B cell (primary cell): ENCODE measurements around the gene IFIT5. TPM values are rescaled to one million over a fixed set of nuclear protein-coding genes. Genes with fewer than 3 reads are reported as not detected.

Experiments used
- ATAC-seq: fragments of 200-7000 bp; cut with Tn5 transposase; one replicate; pipeline ENCODE4 v1.10.0; 2021; ENCODE audit warnings: low read depth, mild to moderate bottlenecking, moderate number of reproducible peaks, moderate library complexity
- CTCF ChIA-PET: fragments of 350-600 bp; sonication (Branson Sonifier 250); formaldehyde crosslinking; loops from one replicate; lab custom pipeline; 2021; ENCODE audit warnings: antibody characterized with exemption, inconsistent platforms; lab: Charles Lee
- POLR2A ChIA-PET: fragments of 350-600 bp; sonication (Branson Sonifier 250); formaldehyde crosslinking; loops from one replicate; lab custom pipeline; 2021; ENCODE audit warnings: antibody characterized with exemption; lab: Charles Lee
- DNase-seq: peaks from one replicate; pipeline ENCODE4 v3.0.0; 2013
- H2AFZ ChIP-seq: 2 replicates; pipeline ENCODE4 v1.6.1; 2012; ENCODE audit warnings: mild to moderate bottlenecking, low read depth, low read length; ENCODE audit not compliant: insufficient read depth, poor library complexity, severe bottlenecking
- H3K27ac ChIP-seq, 2 donors: 1 replicate in 1 of 2; 2 replicates in 1 of 2; pipeline ENCODE4 v1.5.1; 2012 to 2013; ENCODE audit warnings: low read length in 2 of 2, mild to moderate bottlenecking in 2 of 2, moderate library complexity in 1 of 2
- H3K27me3 ChIP-seq, 4 experiments: fragments of 200-600 bp in 1 of 4; sonication (generic) in 1 of 4; replicated peaks in 1 of 4; 1 replicate in 2 of 4; 2 replicates in 2 of 4; pipeline versions ENCODE4 v1.6.1 to v1.7.0; 2013 to 2016; ENCODE audit warnings: low read length in 3 of 4, mild to moderate bottlenecking in 2 of 4, mixed read lengths in 1 of 4, moderate library complexity in 1 of 4; ENCODE audit not compliant: insufficient read depth in 4 of 4, control insufficient read depth in 3 of 4; ENCODE audit errors: control extremely low read depth in 1 of 4
- H3K36me3 ChIP-seq, 2 experiments: replicated peaks in 1 of 2; 1 replicate in 1 of 2; 2 replicates in 1 of 2; pipeline versions ENCODE4 v1.6.1 to v1.7.1; 2013; ENCODE audit warnings: low read length in 1 of 2; ENCODE audit not compliant: insufficient read depth in 2 of 2, control insufficient read depth in 1 of 2; ENCODE audit errors: control extremely low read depth in 1 of 2, extremely low read depth in 1 of 2
- H3K4me1 ChIP-seq, 2 donors: fragments of 200-600 bp in 1 of 2; sonication (generic) in 1 of 2; 1 replicate in 1 of 2; 2 replicates in 1 of 2; pipeline versions ENCODE4 v1.5.1 to v1.6.1; 2013 to 2017; ENCODE audit warnings: low read length in 2 of 2; ENCODE audit not compliant: control insufficient read depth in 2 of 2, insufficient read depth in 2 of 2
- H3K4me2 ChIP-seq: replicated peaks from 2 replicates; pipeline ENCODE3; 2012; ENCODE audit warnings: mild to moderate bottlenecking, low read depth, low read length; ENCODE audit not compliant: poor library complexity, severe bottlenecking
- H3K4me3 ChIP-seq, 5 experiments: fragments of 200-600 bp in 1 of 5; sonication (generic) in 1 of 5; 1 replicate in 3 of 5; 2 replicates in 2 of 5; pipeline versions ENCODE4 v1.5.1 to v1.7.0; 2011 to 2016; ENCODE audit warnings: low read length in 4 of 5, mild to moderate bottlenecking in 4 of 5, low read depth in 2 of 5, control low read depth in 1 of 5, moderate library complexity in 1 of 5; ENCODE audit not compliant: insufficient read depth in 1 of 5; ENCODE audit errors: control extremely low read depth in 1 of 5, extremely low read depth in 1 of 5
- H3K79me2 ChIP-seq: fragments of 200-600 bp; sonication (generic); one replicate; pipeline ENCODE4 v1.6.0; 2016; ENCODE audit warnings: low read length; ENCODE audit not compliant: control insufficient read depth, insufficient read depth
- H3K9ac ChIP-seq: fragments of 200-600 bp; sonication (generic); 2 replicates; pipeline ENCODE4 v1.6.1; 2017; ENCODE audit warnings: mild to moderate bottlenecking, low read length, moderate library complexity
- H3K9me3 ChIP-seq, 3 donors: one replicate each; pipeline versions ENCODE4 v1.6.1 to v1.7.1; 2013; ENCODE audit warnings: low read length in 2 of 3; ENCODE audit not compliant: control insufficient read depth in 2 of 3, insufficient read depth in 1 of 3; ENCODE audit errors: control extremely low read depth in 1 of 3
- H4K20me1 ChIP-seq: 2 replicates; pipeline ENCODE4 v1.6.0; 2012; ENCODE audit warnings: mild to moderate bottlenecking, low read length; ENCODE audit not compliant: insufficient read depth, control insufficient read depth, poor library complexity, severe bottlenecking
- H3K27ac Mint-ChIP-seq: one replicate; pipeline ENCODE4 v1.8.0; 2021; ENCODE audit warnings: mixed read lengths
- H3K27me3 Mint-ChIP-seq: one replicate; pipeline ENCODE4 v1.8.0; 2021; ENCODE audit warnings: mixed read lengths
- H3K4me1 Mint-ChIP-seq: one replicate; pipeline ENCODE4 v1.8.0; 2021; ENCODE audit warnings: mixed read lengths
- H3K4me3 Mint-ChIP-seq: one replicate; pipeline ENCODE4 v1.8.0; 2021; ENCODE audit warnings: mixed read lengths
- H3K9me3 Mint-ChIP-seq: one replicate; pipeline ENCODE4 v1.8.0; 2022; ENCODE audit warnings: mixed read lengths; ENCODE audit not compliant: insufficient read depth
- EZH2 ChIP-seq: IDR thresholded peaks from 2 replicates; pipeline ENCODE4 v1.6.1; 2012; ENCODE audit warnings: borderline replicate concordance, low read depth, mild to moderate bottlenecking, moderate library complexity, low read length; ENCODE audit not compliant: insufficient read depth, poor library complexity, severe bottlenecking
- WGBS: methylation state at CpG from one replicate; pipeline ENCODE4 v1.1.5; 2013; ENCODE audit warnings: missing lambda C conversion rate; ENCODE audit not compliant: insufficient coverage; 5-methylcytosine and 5-hydroxymethylcytosine counted together
- intact Hi-C: fragments of 100-400 bp; cut with micrococcal nuclease; formaldehyde crosslinking; loops from one replicate; pipeline ENCODE4 v1.10.0; 2022
- polyA plus RNA-seq: library from polyadenylated mRNA; depleted of rRNA; stranded (reverse); fragments of >200 nt; gene quantifications from 2 replicates; pipeline ENCODE4 v1.2.3, GENCODE V29; 2012
- total RNA-seq, 2 donors: library from RNA; stranded (reverse); fragments of 120-200 nt in 1 of 2; gene quantifications; 1 replicate in 1 of 2; 2 replicates in 1 of 2; pipeline versions ENCODE4 v1.2.3 to v1.2.4, GENCODE V29; 2013 to 2022
- TF ChIP-seq, protein P1 (sequence below): fragments of 200-600 bp; IDR thresholded peaks from one replicate; pipeline ENCODE4 v1.8.0; 2022; ENCODE audit warnings: antibody characterized with exemption, mild to moderate bottlenecking

The IFIT5 gene
- total and polyA plus RNA-seq, 2 donors (not counting 1 experiment from before 2014, with no cell fraction given): 7.0 to 23.2 TPM

DNA sequence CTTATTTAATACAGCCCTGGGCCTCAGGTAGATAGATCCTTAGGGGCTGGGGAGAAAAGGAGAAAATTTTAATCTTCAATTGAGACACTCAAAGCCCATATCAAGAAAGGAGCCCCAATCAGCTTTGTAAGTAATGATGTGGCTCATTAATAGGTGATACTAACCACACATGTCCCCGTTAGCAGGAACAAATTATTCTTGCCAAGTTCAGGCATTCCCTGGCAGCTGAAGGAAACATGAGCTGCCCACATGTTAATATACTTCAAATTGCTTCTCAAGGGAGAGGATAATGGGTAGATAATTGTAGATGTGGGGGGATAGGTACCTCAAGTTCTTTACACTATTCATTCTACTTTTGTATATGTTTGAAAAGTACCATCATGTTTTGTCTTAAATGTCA is 14.5 kb downstream of the IFIT5 start:
- CTCF ChIA-PET: interaction anchor here (0.7 to 1.3 kb wide), 4 partner anchors 11 to 182 kb away, joined by 3 to 6 read pairs (median 3); no protein-coding TSS in a partner anchor
- TF ChIP-seq EZH2: no peak
- TF ChIP-seq, protein P1, sequence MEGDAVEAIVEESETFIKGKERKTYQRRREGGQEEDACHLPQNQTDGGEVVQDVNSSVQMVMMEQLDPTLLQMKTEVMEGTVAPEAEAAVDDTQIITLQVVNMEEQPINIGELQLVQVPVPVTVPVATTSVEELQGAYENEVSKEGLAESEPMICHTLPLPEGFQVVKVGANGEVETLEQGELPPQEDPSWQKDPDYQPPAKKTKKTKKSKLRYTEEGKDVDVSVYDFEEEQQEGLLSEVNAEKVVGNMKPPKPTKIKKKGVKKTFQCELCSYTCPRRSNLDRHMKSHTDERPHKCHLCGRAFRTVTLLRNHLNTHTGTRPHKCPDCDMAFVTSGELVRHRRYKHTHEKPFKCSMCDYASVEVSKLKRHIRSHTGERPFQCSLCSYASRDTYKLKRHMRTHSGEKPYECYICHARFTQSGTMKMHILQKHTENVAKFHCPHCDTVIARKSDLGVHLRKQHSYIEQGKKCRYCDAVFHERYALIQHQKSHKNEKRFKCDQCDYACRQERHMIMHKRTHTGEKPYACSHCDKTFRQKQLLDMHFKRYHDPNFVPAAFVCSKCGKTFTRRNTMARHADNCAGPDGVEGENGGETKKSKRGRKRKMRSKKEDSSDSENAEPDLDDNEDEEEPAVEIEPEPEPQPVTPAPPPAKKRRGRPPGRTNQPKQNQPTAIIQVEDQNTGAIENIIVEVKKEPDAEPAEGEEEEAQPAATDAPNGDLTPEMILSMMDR: no peak
- H3K4me2 ChIP-seq: no peak overlapping the region

DNA sequence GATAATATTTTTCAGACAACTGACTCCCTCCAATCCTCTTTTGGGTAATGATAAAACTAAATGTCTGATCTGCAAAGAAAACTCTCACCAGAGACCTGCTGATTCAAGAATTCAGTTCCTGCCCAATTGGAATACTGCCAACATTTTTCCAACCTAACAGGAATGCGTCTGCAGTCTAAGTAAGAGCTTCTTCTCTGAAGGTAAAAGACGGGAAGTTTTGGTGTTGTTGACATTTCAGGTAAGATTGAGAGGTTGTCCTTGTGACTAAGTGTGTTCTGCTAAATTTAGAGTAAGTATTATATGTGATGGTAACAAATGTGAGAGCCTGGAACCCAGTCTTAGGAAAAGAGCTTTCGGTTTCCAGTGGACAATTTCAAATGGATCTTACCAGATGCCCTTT is 17.6 kb downstream of the IFIT5 start:
- ChIA-PET CTCF (interaction anchor here (0.7 to 0.9 kb wide), 2 partner anchors 18 to 133 kb away, joined by 3 read pairs; partner anchors contain the start of gene IFIT5), POLR2A (no interaction called here)
- intact Hi-C loops: no loop called here
- no peaks in the 10 kb centered on the region for H3K79me2 ChIP-seq
- Mint-ChIP-seq H3K27ac (no peak overlapping the region), H3K9me3 (no peaks in the 10 kb centered on the region), H3K4me1 (no peaks in the 10 kb centered on the region), H3K4me3 (no peak overlapping the region), H3K27me3 (peaks cover 14% of the 10 kb centered on the region)
- no peak overlapping the region for H3K4me3 ChIP-seq
- H3K27ac ChIP-seq: no peak overlapping the region
- DNase-seq (no peak), ATAC-seq (no peak)
- H3K9me3 ChIP-seq: no peaks in the 10 kb centered on the region
- TF ChIP-seq, protein P1: no peak
- no peak for TF ChIP-seq EZH2
- H2AFZ ChIP-seq: no peak overlapping the region
- no peaks in the 10 kb centered on the region for H3K4me1 ChIP-seq
- 95% methylated on average over 2 of the region's 3 CpGs for WGBS
- no peaks in the 10 kb centered on the region for H3K36me3 ChIP-seq
- no peak overlapping the region for H3K4me2 ChIP-seq
- no peaks in the 10 kb centered on the region for H4K20me1 ChIP-seq
- peaks cover 0 to 7% (median 4%) of the 10 kb centered on the region in 4 experiments for H3K27me3 ChIP-seq
- H3K9ac ChIP-seq: no peak overlapping the region

More for the DNA sequence above, 14.5 kb downstream of the IFIT5 start:
- no peak overlapping the region for H3K27ac ChIP-seq
- H3K27me3 ChIP-seq: no peaks in the 10 kb centered on the region
- H4K20me1 ChIP-seq: no peaks in the 10 kb centered on the region
- H3K4me3 ChIP-seq: no peak overlapping the region
- Mint-ChIP-seq H3K4me3 (no peak overlapping the region), H3K9me3 (no peaks in the 10 kb centered on the region), H3K4me1 (no peaks in the 10 kb centered on the region), H3K27me3 (no peaks in the 10 kb centered on the region), H3K27ac (no peak overlapping the region)
- H3K9me3 ChIP-seq: no peaks in the 10 kb centered on the region
- intact Hi-C loops: no loop called here
- POLR2A ChIA-PET: interaction anchor here (0.6 kb wide), 1 partner anchor 240 kb away, joined by 3 read pairs; no protein-coding TSS in a partner anchor
- DNase-seq: no peak
- H3K9ac ChIP-seq: no peak overlapping the region
- no peaks in the 10 kb centered on the region for H3K36me3 ChIP-seq
- H3K79me2 ChIP-seq: no peaks in the 10 kb centered on the region
- ATAC-seq: no peak
- H2AFZ ChIP-seq: no peak overlapping the region
- WGBS: no CpG with 5 or more reads among the region's 1 CpG
- no peaks in the 10 kb centered on the region for H3K4me1 ChIP-seq
